ENCODE data around the gene COA8. TPM values are rescaled to one million over a fixed set of nuclear protein-coding genes. Genes with fewer than 3 reads are reported as not detected.
A peak's percentile ranks its signal among the peaks of the same experiment; 100 is the strongest.

The COA8 gene
- total and polyA plus RNA-seq, 2 of the 8 experiments (the other 6 are each of a cell fraction or from before 2014, with no cell fraction given): 7.1 to 35.5 TPM

DNA sequence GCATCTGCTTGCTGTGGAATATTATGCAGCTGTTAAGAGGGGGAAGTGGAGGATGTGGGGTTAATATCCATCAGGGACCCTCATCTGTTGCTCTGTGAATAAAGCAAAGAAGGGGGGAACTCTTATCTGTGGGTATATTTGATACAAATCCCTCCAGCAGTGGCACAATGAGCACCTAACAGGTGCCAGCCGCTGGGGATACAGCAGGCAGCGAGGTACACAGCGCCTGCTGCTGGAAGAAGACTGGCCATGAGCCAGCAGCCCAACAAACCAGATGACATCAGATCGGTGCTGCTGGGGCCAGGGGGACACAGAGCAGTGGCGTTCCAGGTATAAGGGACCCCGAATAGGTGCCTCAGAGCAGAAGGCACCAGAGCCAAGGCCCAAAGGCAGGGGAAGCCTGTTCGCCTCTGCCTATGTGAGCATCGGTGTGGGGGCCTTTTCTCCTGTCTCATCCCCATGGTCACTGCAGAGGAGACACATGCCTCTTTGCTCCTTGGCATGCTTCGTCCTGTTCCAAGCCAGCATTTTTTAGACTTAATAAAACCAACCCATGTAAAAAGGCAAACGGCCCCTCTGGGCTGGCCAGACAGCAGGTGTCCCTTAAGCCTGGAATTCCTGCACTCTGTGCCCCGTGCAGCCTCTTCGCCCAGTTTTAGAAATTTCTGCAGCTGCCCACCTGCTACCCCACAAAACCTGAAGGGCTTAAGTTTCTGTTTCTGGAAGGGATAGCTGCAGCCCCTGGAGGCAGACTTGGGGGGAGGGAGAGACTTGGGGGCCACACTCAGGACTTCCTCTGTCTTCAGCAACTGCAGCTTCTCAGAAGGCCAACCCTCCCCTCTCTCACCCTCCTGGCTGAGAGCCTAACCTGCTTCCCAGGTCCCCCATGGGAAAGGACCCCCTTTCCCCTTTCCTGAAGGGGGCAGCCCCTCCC lies 38.5 kb upstream of the COA8 start (continued):
- no peak for TF ChIP-seq ZNF274 (IDR thresholded peaks at IDR 0.05; ENCODE audit: borderline replicate concordance, extremely low read depth, low read length)
- no peak for TF ChIP-seq ASH2L (IDR thresholded peaks at IDR 0.05; ENCODE audit: low read length)
- TF ChIP-seq HDAC6 (IDR thresholded peaks at IDR 0.05; ENCODE audit: low read depth, low read length): no peak
- TF ChIP-seq TAF7 (optimal IDR thresholded peaks at IDR 0.05; ENCODE audit: borderline replicate concordance, low read depth, low read length): no peak
- TF ChIP-seq JUND (IDR thresholded peaks at IDR 0.05; ENCODE audit: low read length): 0 out of 2 replicates have a peak, but pooled peaks have one; percentile 6
- TF ChIP-seq BRCA1 (IDR thresholded peaks at IDR 0.05; ENCODE audit: low read depth, low read length): no peak
- TF ChIP-seq GABPA (IDR thresholded peaks at IDR 0.05; ENCODE audit: borderline replicate concordance, insufficient read depth, low read length): no peak
- no peak for TF ChIP-seq POU5F1 (IDR thresholded peaks at IDR 0.05; ENCODE audit: low read depth, low read length)
- TF ChIP-seq, protein P1, sequence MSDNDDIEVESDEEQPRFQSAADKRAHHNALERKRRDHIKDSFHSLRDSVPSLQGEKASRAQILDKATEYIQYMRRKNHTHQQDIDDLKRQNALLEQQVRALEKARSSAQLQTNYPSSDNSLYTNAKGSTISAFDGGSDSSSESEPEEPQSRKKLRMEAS (IDR thresholded peaks at IDR 0.05): 0 out of 2 replicates have a peak, but pooled peaks have one; percentile 34
- no peak for TF ChIP-seq SP4 (IDR thresholded peaks at IDR 0.05; ENCODE audit: low read length)
- no peak for TF ChIP-seq SUZ12 (IDR thresholded peaks at IDR 0.05; ENCODE audit: low read length)
- no peak for TF ChIP-seq NANOG (IDR thresholded peaks at IDR 0.05; ENCODE audit: insufficient read depth, low read depth, low read length, poor library complexity, severe bottlenecking)
- TF ChIP-seq RNF2 (IDR thresholded peaks at IDR 0.05; ENCODE audit: borderline replicate concordance, low read depth, low read length, missing control alignments, poor library complexity, severe bottlenecking): no peak
- TF ChIP-seq TEAD4 (IDR thresholded peaks at IDR 0.05; ENCODE audit: low read depth, low read length): no peak
- no peak for TF ChIP-seq CBX5 (IDR thresholded peaks at IDR 0.05; ENCODE audit: low read depth, low read length)
- TF ChIP-seq EZH2 (IDR thresholded peaks at IDR 0.05; ENCODE audit: low read depth, low read length, severe bottlenecking): no peak
- no peak for TF ChIP-seq CEBPB (IDR thresholded peaks at IDR 0.05; ENCODE audit: low read depth, low read length)
- no peak for TF ChIP-seq FOSL1 (IDR thresholded peaks at IDR 0.05; ENCODE audit: insufficient read depth, low read depth, low read length)
- TF ChIP-seq, protein P2, sequence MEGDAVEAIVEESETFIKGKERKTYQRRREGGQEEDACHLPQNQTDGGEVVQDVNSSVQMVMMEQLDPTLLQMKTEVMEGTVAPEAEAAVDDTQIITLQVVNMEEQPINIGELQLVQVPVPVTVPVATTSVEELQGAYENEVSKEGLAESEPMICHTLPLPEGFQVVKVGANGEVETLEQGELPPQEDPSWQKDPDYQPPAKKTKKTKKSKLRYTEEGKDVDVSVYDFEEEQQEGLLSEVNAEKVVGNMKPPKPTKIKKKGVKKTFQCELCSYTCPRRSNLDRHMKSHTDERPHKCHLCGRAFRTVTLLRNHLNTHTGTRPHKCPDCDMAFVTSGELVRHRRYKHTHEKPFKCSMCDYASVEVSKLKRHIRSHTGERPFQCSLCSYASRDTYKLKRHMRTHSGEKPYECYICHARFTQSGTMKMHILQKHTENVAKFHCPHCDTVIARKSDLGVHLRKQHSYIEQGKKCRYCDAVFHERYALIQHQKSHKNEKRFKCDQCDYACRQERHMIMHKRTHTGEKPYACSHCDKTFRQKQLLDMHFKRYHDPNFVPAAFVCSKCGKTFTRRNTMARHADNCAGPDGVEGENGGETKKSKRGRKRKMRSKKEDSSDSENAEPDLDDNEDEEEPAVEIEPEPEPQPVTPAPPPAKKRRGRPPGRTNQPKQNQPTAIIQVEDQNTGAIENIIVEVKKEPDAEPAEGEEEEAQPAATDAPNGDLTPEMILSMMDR (IDR thresholded peaks at IDR 0.05; ENCODE audit: control extremely low read depth in 1 of 3, insufficient read depth in 1 of 3, low read depth in 1 of 3, low read length in 3 of 3): peak in 2 of 3 experiments; percentile 41 to 49; a peak in 3 of 4 replicates
- no peak for TF ChIP-seq CBX8 (IDR thresholded peaks at IDR 0.05; ENCODE audit: borderline replicate concordance, low read depth, low read length)

All from H1 (cell line).